ENCODE data around the gene HFM1. TPM values are rescaled to one million over a fixed set of nuclear protein-coding genes. Genes with fewer than 3 reads are reported as not detected.

The HFM1 gene
- total and polyA plus RNA-seq, 10 of the 15 experiments (the other 5 are each of a cell fraction or from before 2014, with no cell fraction given), result not detected

- no peak overlapping the region for H3K9ac ChIP-seq (ENCODE audit: control insufficient read depth, insufficient read depth, low read length)
- no peaks in the 10 kb centered on the region for H3K36me3 ChIP-seq (ENCODE audit: control insufficient read depth in 2 of 2, insufficient read depth in 2 of 2, low read length in 1 of 2)
- ChIA-PET SMC1A (ENCODE audit: uncharacterized antibody, unreplicated experiment) (interaction anchor here (1.7 kb wide), 1 partner anchor 16 kb away, joined by 3 read pairs; no protein-coding TSS in a partner anchor), RAD21 (ENCODE audit: unreplicated experiment) (no interaction called here), POLR2A (no interaction called here), CTCF (interaction anchor here (1.9 kb wide), 1 partner anchor 55 kb away, joined by 8 read pairs; no protein-coding TSS in a partner anchor)
- no peaks in the 10 kb centered on the region for H3K9me3 ChIP-seq (replicated peaks; ENCODE audit: control insufficient read depth, insufficient read depth, low read length)
- no peak overlapping the region for H3K4me3 ChIP-seq
- no peaks in the 10 kb centered on the region for H3K4me1 ChIP-seq (ENCODE audit: control insufficient read depth, insufficient read depth, low read length)
- H2AFZ ChIP-seq (ENCODE audit: control insufficient read depth, low read depth, low read length), result no peak overlapping the region
- no peaks in the 10 kb centered on the region for H3K27me3 ChIP-seq (replicated peaks in 1 of 2; ENCODE audit: control insufficient read depth in 2 of 2, insufficient read depth in 2 of 2, low read length in 1 of 2)
- in situ Hi-C loops (cut with MboI) (no loop called here), intact Hi-C loops (cut with micrococcal nuclease; ENCODE audit: unreplicated experiment) (no loop called here)
- no peaks in the 10 kb centered on the region for H3K79me2 ChIP-seq (ENCODE audit: control insufficient read depth, insufficient read depth, low read length)
- 66% methylated on average over 4 of the region's 4 CpGs for WGBS (ENCODE audit: insufficient coverage, insufficient replicate concordance, low lambda C conversion rate, missing lambda C conversion rate)
- no peak for DNase-seq (ENCODE audit: low read depth, low spot score)
- no peaks in the 10 kb centered on the region for H4K20me1 ChIP-seq (ENCODE audit: control insufficient read depth, insufficient read depth)
- BruUV-seq (replicated peaks), result no TSS peak
- no peak for FAIRE-seq
- no peak for ATAC-seq
- H3K4me2 ChIP-seq (ENCODE audit: control insufficient read depth, insufficient read depth), result no peak overlapping the region
- TF ChIP-seq SIN3A (IDR thresholded peaks at IDR 0.05; ENCODE audit: low read depth, low read length) (no peak), RB1 (IDR thresholded peaks at IDR 0.05; ENCODE audit: borderline replicate concordance) (no peak), MXI1 (IDR thresholded peaks at IDR 0.05; ENCODE audit: low read depth, low read length) (no peak)
- TF ChIP-seq, protein P1, sequence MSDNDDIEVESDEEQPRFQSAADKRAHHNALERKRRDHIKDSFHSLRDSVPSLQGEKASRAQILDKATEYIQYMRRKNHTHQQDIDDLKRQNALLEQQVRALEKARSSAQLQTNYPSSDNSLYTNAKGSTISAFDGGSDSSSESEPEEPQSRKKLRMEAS (IDR thresholded peaks at IDR 0.05; ENCODE audit: low read depth, low read length), result no peak
- no peak overlapping the region for H3K27ac ChIP-seq (ENCODE audit: control insufficient read depth, insufficient read depth)
These were observed 183.6 kb downstream of the HFM1 start for GRCh38 chr1:91221017-91221416.

DNA sequence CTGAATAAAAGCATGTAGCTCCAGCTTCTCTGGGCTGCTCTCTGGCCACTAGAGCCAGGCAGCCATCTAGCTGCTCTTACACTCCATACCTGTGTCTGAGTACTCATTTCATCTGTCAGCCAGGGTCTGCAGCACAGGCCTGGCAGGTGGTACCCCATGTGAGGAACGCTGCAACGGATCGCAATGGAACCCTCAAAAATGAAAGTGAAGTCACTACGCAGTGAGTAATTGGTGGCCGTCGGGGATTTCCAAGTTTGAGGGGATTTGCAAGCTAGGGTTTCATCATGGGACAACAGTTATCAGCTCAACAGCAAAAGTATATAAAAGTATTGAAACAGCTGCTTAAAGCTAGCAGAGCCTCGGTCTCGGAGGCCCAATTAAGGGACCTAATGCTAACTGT lies 186.7 kb downstream of the HFM1 start:
- Histone ChIP-seq H3K4me2 (ENCODE audit: control insufficient read depth, insufficient read depth) (no peak overlapping the region), H3K36me3 (ENCODE audit: control insufficient read depth in 2 of 2, insufficient read depth in 2 of 2, low read length in 1 of 2) (no peaks in the 10 kb centered on the region), H3K4me1 (ENCODE audit: control insufficient read depth, insufficient read depth, low read length) (no peaks in the 10 kb centered on the region), H3K27me3 (replicated peaks in 1 of 2; ENCODE audit: control insufficient read depth in 2 of 2, insufficient read depth in 2 of 2, low read length in 1 of 2) (no peaks in the 10 kb centered on the region), H3K4me3 (no peak overlapping the region), H3K27ac (ENCODE audit: control insufficient read depth, insufficient read depth) (no peak overlapping the region), H4K20me1 (ENCODE audit: control insufficient read depth, insufficient read depth) (no peaks in the 10 kb centered on the region), H3K79me2 (ENCODE audit: control insufficient read depth, insufficient read depth, low read length) (no peaks in the 10 kb centered on the region), H3K9me3 (replicated peaks; ENCODE audit: control insufficient read depth, insufficient read depth, low read length) (no peaks in the 10 kb centered on the region), H3K9ac (ENCODE audit: control insufficient read depth, insufficient read depth, low read length) (no peak overlapping the region), H2AFZ (ENCODE audit: control insufficient read depth, low read depth, low read length) (no peak overlapping the region)
- TF ChIP-seq HCFC1 (IDR thresholded peaks at IDR 0.05; ENCODE audit: low read length), result no peak
- no peak for TF ChIP-seq NFIC (IDR thresholded peaks at IDR 0.05; ENCODE audit: low read depth, low read length)
- no peak for TF ChIP-seq CBX5 (IDR thresholded peaks at IDR 0.05; ENCODE audit: low read depth)
- TF ChIP-seq TCF3 (IDR thresholded peaks at IDR 0.05; ENCODE audit: borderline replicate concordance, insufficient read depth, low read depth, low read length), result no peak
- TF ChIP-seq, protein P1 (IDR thresholded peaks at IDR 0.05; ENCODE audit: low read depth, low read length), result no peak
- no peak for TF ChIP-seq MTA2 (IDR thresholded peaks at IDR 0.05; ENCODE audit: low read depth)
- no peak for TF ChIP-seq SMAD1 (IDR thresholded peaks at IDR 0.05; ENCODE audit: low read depth, partially characterized antibody)
- TF ChIP-seq EP300 (IDR thresholded peaks at IDR 0.05; ENCODE audit: borderline replicate concordance in 1 of 2, control insufficient read depth in 1 of 2, low read depth in 2 of 2, low read length in 2 of 2), result no peak
- TF ChIP-seq POLR2AphosphoS5 (IDR thresholded peaks at IDR 0.05; ENCODE audit: low read length), result no peak
- WGBS (ENCODE audit: insufficient coverage, insufficient replicate concordance, low lambda C conversion rate, missing lambda C conversion rate), result 65% methylated on average over 8 of the region's 8 CpGs
- ATAC-seq (no peak), DNase-seq (ENCODE audit: low read depth, low spot score) (no peak), FAIRE-seq (no peak)
- intact Hi-C loops (cut with micrococcal nuclease; ENCODE audit: unreplicated experiment) (no loop called here), in situ Hi-C loops (cut with MboI) (no loop called here)
- SMC1A ChIA-PET (ENCODE audit: uncharacterized antibody, unreplicated experiment), result interaction anchor here (0.7 to 1.2 kb wide), 2 partner anchors 52 to 60 kb away, joined by 3 to 4 read pairs; no protein-coding TSS in a partner anchor
- no TSS peak for BruUV-seq (replicated peaks)
- POLR2A ChIA-PET, result no interaction called here
- CTCF ChIA-PET, result no interaction called here
- RAD21 ChIA-PET (ENCODE audit: unreplicated experiment), result no interaction called here

All from GM12878 (cell line).